HFF-Myc (cell line): ENCODE results near the gene IL1A.

ENCODE experiments used
- DNase-seq: peaks from one replicate; pipeline ENCODE4 v3.0.0-alpha.2; 2011; ENCODE audit warnings: low read depth; ENCODE audit errors: extremely low read depth
- H3K4me3 ChIP-seq: replicated peaks from 2 replicates; pipeline ENCODE4 v1.5.1; 2011; ENCODE audit warnings: low read depth, mild to moderate bottlenecking, control low read depth, low read length
- TF ChIP-seq, protein P1 (sequence below): IDR thresholded peaks from 2 replicates; pipeline ENCODE4 v1.5.1; 2012; ENCODE audit warnings: mild to moderate bottlenecking, low read depth, low read length, control low read depth; ENCODE audit errors: missing control alignments

Gene IL1A

DNA sequence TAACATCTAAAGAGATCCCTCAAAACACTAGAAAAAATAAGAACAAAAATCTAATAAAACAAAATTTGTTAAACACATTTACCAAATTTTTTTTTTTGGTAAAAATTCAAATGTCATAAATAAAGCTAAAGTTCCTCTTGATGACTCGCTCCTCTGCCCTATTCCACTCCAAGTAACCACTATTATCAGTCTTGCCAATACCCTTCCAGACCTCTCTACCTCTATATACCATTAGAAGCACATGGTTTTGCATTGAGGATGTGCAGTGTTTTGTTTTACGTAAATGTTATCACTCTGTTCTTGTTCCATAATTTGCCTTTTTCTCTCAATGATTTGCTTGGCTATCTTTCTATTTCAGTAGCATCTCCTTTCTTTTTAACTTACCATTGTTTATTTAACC lies 41.4 kb upstream of the IL1A start:
- DNase-seq, result no peak
- no peak overlapping the region for H3K4me3 ChIP-seq
- TF ChIP-seq, protein P1, sequence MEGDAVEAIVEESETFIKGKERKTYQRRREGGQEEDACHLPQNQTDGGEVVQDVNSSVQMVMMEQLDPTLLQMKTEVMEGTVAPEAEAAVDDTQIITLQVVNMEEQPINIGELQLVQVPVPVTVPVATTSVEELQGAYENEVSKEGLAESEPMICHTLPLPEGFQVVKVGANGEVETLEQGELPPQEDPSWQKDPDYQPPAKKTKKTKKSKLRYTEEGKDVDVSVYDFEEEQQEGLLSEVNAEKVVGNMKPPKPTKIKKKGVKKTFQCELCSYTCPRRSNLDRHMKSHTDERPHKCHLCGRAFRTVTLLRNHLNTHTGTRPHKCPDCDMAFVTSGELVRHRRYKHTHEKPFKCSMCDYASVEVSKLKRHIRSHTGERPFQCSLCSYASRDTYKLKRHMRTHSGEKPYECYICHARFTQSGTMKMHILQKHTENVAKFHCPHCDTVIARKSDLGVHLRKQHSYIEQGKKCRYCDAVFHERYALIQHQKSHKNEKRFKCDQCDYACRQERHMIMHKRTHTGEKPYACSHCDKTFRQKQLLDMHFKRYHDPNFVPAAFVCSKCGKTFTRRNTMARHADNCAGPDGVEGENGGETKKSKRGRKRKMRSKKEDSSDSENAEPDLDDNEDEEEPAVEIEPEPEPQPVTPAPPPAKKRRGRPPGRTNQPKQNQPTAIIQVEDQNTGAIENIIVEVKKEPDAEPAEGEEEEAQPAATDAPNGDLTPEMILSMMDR, result no peak

GRCh38 chr2:112824694-112825085 lies 40.4 kb upstream of the IL1A start:
- no peak for DNase-seq
- TF ChIP-seq, protein P1, result no peak
- H3K4me3 ChIP-seq, result no peak overlapping the region

- TF ChIP-seq, protein P1, result no peak
- no peak overlapping the region for H3K4me3 ChIP-seq
- no peak for DNase-seq
These were observed 37.4 kb upstream of the IL1A start for GRCh38 chr2:112821682-112822081.

DNA sequence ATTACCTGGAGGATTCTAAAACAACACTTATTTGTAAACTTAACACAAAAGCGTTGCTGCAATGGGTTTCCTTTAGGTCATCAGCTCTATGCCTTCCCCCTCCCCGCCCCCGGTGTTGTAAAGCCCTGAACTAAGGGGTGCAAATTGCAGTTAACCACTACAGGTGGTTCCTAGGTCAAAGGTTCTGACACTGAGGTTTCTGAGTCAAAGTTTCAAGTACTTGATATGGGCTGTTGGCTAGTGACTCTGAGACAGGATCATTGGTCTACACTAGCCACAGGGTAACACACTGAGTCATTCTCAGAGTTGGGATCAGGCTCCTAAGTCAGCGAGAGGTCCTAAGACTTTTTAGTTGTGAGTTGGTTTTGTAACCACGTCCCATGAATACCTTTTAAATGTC lies 36.8 kb upstream of the IL1A start:
- DNase-seq, result no peak
- H3K4me3 ChIP-seq, result no peak overlapping the region
- TF ChIP-seq, protein P1, result no peak

DNA sequence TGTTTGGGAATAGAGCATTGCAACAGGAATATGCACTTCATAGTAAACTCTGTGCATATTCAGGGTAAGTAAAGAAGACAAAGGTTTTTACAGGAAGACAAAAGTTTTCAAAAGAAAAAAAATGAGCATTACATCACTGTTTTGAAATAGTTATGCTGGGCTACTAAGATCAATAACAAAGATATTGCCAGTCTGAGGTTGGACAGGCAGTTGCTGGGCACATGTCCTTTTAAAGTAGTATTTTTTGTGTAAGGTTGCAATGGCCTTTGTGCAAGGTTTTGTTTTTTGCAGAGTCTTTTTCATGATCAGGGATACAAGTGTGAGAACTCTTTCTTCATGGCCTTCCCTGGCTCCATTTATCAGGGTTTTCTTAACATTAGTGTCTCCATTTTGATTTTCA lies 36.0 kb upstream of the IL1A start:
- H3K4me3 ChIP-seq, result no peak overlapping the region
- TF ChIP-seq, protein P1, result no peak
- no peak for DNase-seq

GRCh38 chr2:112819081-112819480 lies 34.8 kb upstream of the IL1A start:
- TF ChIP-seq, protein P1, result no peak
- no peak for DNase-seq
- H3K4me3 ChIP-seq, result no peak overlapping the region
